DMS 273 treated with DMSO at 0.1 percent for 48 hours (cell line): ENCODE data around the gene ANKIB1.
A peak's percentile ranks its signal among the peaks of the same experiment; 100 is the strongest.
"Not testable (repeated sequence)": the region's sequence is repeated elsewhere in the genome, so short reads cannot be mapped to it uniquely, and the experiment has no call there.

Experiments used
- DNase-seq: peaks from one replicate; lab custom pipeline; 2025; lab: John Stamatoyannopoulos, UW

Gene ANKIB1

GRCh38 chr7:92410162-92410561 is 164.4 kb downstream of the ANKIB1 start:
- DNase-seq = not testable (repeated sequence)

GRCh38 chr7:92412745-92413144 is 167.0 kb downstream of the ANKIB1 start:
- DNase-seq = no peak

GRCh38 chr7:92413550-92413949 is 167.8 kb downstream of the ANKIB1 start:
- no peak for DNase-seq

DNA sequence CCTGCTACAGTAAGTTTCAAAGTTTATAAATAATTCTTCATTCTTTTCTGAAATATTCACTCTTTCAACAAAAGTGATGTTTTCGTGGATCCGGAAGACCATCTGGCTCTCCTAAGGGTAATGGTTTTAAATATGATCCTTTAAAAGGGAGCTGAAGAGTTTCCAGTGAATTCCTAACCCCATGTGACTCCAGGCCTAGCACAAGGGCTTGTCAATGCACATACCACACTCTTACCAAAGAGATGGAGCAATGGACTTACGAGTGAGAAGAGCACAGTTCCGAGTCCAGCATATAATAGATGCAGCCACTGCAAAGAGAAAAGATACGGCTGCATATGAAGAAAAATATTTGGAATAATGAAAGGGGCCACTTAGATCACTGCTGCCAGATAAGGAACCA is 169.5 kb downstream of the ANKIB1 start:
- DNase-seq = no peak

DNA sequence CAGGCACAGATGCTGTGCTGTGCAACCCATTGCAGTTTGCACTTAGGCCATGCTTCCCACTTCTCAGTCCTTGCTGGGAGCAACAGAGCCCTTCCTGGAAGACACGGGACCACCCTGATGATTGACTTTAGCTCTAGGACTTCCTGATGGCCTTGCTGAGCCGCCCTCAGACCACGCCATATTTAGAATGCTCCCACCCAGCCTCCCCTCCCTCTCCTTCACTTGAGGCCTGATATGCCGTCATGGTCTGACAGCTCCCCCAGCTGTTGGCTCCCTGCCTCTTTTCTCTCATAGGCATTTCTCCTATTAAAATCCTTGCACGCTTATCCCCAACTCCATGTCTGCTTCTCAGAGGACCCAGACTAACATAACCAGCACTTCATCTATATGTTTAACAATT is 172.1 kb downstream of the ANKIB1 start:
- DNase-seq = no peak

GRCh38 chr7:92421676-92422435 is 176.1 kb downstream of the ANKIB1 start:
- DNase-seq = no peak

DNA sequence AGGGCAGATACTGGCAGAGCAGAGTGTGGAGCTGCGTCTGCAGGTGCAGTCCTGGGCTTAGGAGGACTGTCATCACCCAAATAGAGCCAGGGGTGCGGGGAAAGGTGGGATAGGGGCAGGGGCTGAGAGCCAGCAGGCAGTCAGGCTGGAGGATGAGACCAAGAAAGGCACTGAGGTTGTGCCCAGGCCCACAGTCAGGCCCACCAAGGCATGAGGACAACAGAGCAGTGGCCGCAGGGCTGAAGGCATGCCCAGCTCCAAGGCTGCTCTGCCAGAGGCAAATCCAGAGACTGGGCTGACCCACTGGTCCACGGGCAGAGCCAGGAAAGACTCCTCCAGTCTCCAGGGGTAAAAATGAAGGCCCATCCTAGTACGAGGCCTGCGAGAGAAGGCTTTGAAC is 177.2 kb downstream of the ANKIB1 start:
- DNase-seq = no peak

DNA sequence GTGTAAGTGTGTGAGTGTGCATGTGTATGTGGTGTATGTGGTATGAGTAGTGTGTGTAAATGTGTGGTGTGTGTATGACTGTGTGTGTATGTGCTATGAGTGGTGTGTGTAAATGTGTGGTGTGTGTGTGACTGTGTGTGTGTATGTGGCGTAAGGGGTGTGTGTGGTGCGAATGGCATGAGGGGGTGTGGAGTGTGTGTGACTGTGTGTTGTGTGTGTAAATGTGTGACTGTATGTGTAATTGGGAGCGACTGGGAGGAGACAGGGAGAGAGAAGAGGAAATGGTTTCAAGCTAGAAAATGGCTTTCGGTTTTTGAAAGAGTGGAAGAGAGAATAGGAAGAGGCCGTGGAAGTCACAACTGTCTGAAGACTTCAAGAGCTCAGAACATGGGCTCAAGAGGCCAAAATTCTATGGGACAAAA is 177.9 kb downstream of the ANKIB1 start:
- DNase-seq = no peak

DNA sequence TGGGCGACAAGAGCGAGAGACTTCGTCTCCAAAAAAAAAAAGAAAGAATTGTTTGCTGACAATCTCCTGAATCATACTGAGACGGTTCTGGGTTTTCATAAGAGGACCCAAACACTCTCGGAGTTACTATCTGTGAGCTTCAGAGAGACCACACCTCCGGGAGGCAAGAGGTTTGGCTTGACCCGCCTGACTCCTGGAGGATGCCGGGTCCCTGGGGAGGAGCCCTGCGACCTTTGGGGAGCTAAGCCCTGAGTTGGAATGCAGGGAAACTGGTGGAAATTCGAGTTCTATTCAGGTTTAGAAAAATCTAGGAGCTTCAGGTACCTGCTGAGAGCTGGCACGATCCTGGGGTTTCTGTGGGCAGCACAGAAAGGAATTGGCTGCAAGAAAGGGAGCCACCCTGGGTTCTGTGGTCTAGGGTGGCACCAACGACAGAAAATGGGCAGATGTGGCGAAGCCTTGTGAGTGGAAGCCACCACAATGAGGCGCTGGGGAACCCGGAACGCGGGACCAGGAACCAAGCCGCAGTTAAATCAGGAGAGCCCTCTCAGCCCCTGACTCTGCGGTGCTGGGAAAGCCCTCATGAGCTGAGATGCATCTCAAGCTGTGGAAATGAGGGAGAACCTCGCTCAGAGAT is 179.7 kb downstream of the ANKIB1 start:
- no peak for DNase-seq

GRCh38 chr7:92427193-92427592 is 181.4 kb downstream of the ANKIB1 start:
- no peak for DNase-seq

GRCh38 chr7:92432299-92432946 is 186.6 kb downstream of the ANKIB1 start:
- no peak for DNase-seq

GRCh38 chr7:92433019-92433418 is 187.2 kb downstream of the ANKIB1 start:
- DNase-seq = no peak

DNA sequence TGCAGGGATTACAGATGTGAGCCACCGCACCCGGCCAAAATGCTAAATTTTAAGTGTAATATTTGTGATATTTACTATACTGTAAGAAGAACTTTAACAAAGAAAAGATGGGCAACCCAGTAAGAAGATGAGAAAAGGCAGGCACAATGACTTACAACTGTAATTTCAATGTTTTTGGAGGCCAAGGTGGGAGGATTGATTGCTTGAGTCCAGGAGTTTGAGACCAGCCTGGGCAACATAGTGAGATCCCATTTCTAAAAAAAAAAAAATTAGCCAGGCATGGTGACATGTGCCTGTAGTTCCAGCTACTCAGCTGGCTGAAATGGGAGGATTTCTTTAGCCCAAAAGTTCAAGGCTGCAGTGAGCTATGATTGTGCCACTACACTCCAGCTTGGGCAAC is 189.8 kb downstream of the ANKIB1 start:
- no peak for DNase-seq

DNA sequence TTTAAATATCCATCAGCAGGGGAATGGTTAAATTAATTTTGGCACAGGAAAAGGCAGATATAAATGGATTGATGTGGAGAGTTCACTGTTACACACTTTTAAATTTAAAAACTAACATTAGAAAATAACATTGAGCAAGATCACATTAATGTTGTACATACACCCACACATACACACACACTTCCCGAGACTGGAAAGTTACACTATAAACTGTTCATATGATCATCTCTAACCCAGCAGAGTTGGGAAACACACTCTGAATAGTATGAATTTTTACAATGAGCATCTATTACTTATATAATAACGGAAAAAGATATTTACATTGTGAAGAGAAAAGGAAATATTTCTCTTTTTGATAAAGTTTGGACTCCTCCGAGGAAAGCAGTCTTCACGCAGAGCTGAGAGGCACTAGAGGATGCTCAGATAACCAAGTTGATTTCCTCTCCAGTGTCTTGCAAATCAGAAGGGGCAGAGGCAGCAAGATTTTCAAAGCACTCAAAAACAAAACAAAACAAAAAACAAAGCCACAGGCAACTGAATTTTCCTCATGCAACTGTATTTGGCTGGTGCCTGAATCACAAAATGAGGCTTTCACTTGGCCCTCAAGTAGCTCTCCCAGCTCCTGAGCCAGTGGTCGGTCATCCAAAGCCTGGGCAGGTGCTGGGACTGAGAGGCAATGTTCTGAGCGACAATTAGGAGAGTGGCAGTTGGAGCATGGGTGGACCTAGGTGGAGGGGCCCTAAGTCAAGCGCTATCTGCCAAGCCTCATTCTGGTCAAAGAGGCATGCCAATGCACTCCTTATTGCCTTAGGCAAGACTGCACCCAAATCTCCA is 191.1 kb downstream of the ANKIB1 start:
- no peak for DNase-seq

DNA sequence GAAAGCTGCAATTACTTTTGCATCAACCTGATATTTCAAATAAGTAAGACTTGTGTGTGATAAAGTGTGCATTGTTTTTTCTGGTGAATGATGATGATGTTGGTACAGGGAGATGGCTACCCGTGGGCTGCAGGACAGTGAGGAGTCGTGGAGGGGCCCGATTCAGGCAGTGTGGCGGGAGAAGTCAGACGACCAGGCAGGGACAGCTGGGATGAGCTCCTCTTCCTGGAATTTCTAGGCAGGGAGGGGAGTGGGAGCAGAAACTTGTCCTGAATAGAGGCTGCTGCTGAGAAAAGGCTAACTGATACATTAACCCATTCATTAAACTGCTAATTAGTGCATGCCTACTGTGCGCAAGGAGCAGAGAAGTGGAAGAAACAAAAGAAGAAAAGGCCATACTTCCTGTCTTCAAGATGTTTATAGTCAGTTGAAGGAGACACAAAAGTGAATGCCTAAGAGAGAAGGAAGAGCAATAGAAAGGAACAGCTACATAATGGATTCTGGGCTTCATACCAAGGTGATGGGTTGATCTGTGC is 192.2 kb downstream of the ANKIB1 start:
- no peak for DNase-seq

GRCh38 chr7:92442720-92443119 is 196.9 kb downstream of the ANKIB1 start:
- DNase-seq = not testable (repeated sequence)

DNA sequence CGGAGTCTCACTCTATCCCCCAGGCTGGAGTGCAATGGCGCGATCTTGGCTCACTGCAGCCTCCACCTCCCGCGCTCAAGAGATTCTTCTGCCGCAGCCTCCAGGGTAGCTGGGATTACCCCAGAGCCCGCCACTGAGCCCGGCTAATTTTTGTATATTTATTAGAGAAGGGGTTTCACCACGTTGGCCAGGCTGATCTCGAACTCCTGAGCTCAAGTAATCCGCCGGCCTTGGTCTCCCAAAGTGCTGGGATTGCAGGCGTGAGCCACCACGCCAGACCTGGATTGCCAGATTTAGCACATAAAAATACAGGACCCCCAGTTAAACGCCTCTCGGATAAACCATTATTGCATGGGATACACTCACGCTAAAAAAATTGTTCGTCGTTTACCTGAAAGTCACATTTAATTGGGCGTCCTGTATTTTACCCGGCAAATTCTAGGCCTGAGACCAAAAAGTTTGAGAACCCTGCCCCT is 201.1 kb downstream of the ANKIB1 start:
- DNase-seq = no peak

- peak; percentile 85 for DNase-seq
Measured at GRCh38 chr7:92447345-92448204, 201.8 kb downstream of the ANKIB1 start, which contains the start of gene GATAD1. GATAD1 (plus strand) TSS chr7:92447482; CDS start chr7:92447730, 248 bp downstream.

DNA sequence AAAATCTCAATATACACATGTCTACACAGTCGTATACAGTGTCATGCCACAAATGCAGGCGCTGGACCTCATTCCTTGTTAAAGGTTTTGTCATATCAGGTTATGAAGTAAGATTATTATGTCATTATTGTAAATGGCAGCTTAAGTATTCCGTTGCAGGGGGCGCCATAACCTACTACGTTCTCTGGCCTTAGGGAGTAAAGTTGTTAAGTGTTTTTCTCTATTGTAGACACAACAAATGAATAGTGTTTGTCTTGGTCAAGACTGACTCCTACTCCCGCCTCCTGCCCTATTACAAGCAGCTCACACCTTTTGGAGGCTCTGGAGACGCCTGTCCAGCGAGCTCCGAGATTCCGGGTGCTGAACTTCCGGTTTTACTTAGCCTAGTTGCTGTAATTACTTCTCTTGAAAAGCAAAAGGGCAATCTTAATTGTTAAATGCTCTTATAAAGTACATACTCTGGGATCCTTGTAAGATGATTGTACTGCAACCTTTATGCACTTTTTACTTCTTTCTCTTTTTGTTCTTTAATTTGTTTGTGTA is 202.5 kb downstream of the ANKIB1 start:
- DNase-seq = peak; percentile 22
